ENCODE measurements around the gene ZC3H8. TPM values are rescaled to one million over a fixed set of nuclear protein-coding genes. Genes with fewer than 3 reads are reported as not detected.

Gene ZC3H8
- polyA plus RNA-seq, 4 donors, result 15.4 to 19.7 (median 17.6) TPM

GRCh38 chr2:112197868-112198267 is 57.0 kb downstream of the ZC3H8 start:
- no peak for DNase-seq (ENCODE audit: low read depth in 4 of 4, low spot score in 3 of 4)

- DNase-seq (ENCODE audit: low read depth in 4 of 4, low spot score in 3 of 4), result no peak
These were observed 58.9 kb downstream of the ZC3H8 start for GRCh38 chr2:112195950-112196349.

- no peak for DNase-seq (ENCODE audit: low read depth in 4 of 4, low spot score in 3 of 4)
These were observed 59.6 kb downstream of the ZC3H8 start for GRCh38 chr2:112195167-112195766.

GRCh38 chr2:112194482-112194881 is 60.4 kb downstream of the ZC3H8 start:
- DNase-seq (ENCODE audit: low read depth in 4 of 4, low spot score in 3 of 4), result no peak

GRCh38 chr2:112194028-112194427 is 60.8 kb downstream of the ZC3H8 start:
- DNase-seq (ENCODE audit: low read depth in 4 of 4, low spot score in 3 of 4), result no peak

GRCh38 chr2:112189001-112189556 is 65.8 kb downstream of the ZC3H8 start:
- DNase-seq (ENCODE audit: low read depth in 4 of 4, low spot score in 3 of 4), result no peak

GRCh38 chr2:112187805-112188596 is 66.8 kb downstream of the ZC3H8 start:
- DNase-seq (ENCODE audit: low read depth in 4 of 4, low spot score in 3 of 4), result no peak

- no peak for DNase-seq (ENCODE audit: low read depth in 4 of 4, low spot score in 3 of 4)
These were observed 67.7 kb downstream of the ZC3H8 start for GRCh38 chr2:112187046-112187715.

GRCh38 chr2:112185131-112185530 is 69.7 kb downstream of the ZC3H8 start:
- no peak for DNase-seq (ENCODE audit: low read depth in 4 of 4, low spot score in 3 of 4)

GRCh38 chr2:112184121-112184520 is 70.7 kb downstream of the ZC3H8 start:
- no peak for DNase-seq (ENCODE audit: low read depth in 4 of 4, low spot score in 3 of 4)

- DNase-seq (ENCODE audit: low read depth in 4 of 4, low spot score in 3 of 4), result no peak
These were observed 71.4 kb downstream of the ZC3H8 start for GRCh38 chr2:112183327-112184025.

GRCh38 chr2:112182581-112183034 is 72.2 kb downstream of the ZC3H8 start:
- no peak for DNase-seq (ENCODE audit: low read depth in 4 of 4, low spot score in 3 of 4)

GRCh38 chr2:112181571-112182290 is 73.1 kb downstream of the ZC3H8 start:
- DNase-seq (ENCODE audit: low read depth in 4 of 4, low spot score in 3 of 4), result peak in 1 of 4 donors; percentile 25

GRCh38 chr2:112175958-112176573 is 78.8 kb downstream of the ZC3H8 start:
- no peak for DNase-seq (ENCODE audit: low read depth in 4 of 4, low spot score in 3 of 4)

GRCh38 chr2:112175333-112175732 is 79.5 kb downstream of the ZC3H8 start:
- DNase-seq (ENCODE audit: low read depth in 4 of 4, low spot score in 3 of 4), result no peak

- no peak for DNase-seq (ENCODE audit: low read depth in 4 of 4, low spot score in 3 of 4)
These were observed 80.5 kb downstream of the ZC3H8 start for GRCh38 chr2:112174383-112174782.

GRCh38 chr2:112173646-112174319 is 81.1 kb downstream of the ZC3H8 start:
- no peak for DNase-seq (ENCODE audit: low read depth in 4 of 4, low spot score in 3 of 4)

GRCh38 chr2:112170495-112170894 is 84.3 kb downstream of the ZC3H8 start:
- DNase-seq (ENCODE audit: low read depth in 4 of 4, low spot score in 3 of 4), result no peak
